ENCODE results near the gene ADAM11.
"Not testable (repeated sequence)": the region's sequence is repeated elsewhere in the genome, so short reads cannot be mapped to it uniquely, and the experiment has no call there.

ADAM11 gene

DNA sequence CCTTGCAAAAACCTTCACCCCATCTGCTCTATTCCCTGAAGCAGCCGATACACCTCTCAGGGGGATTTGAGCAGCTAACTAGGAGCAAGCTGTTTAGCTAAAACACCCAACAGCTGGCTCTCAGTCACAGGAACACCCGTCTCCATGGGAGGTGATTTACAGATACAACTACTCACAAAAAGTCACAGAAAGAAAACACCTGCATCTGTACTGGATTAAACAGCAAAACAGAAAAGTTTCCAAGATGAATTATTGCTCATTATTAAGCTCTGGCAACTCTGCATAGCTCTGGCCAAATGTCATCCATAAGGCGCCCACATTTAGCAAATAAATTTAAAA is 49.0 kb downstream of the ADAM11 start:
- Mint-ChIP-seq H3K4me1 (ENCODE audit: low read depth) (no peaks in the 10 kb centered on the region), H3K27me3 (ENCODE audit: low read depth) (peaks cover 6% of the 10 kb centered on the region), H3K36me3 (ENCODE audit: low read depth) (no peaks in the 10 kb centered on the region), H3K27ac (no peak overlapping the region), H3K4me3 (no peak overlapping the region), H3K9me3 (no peaks in the 10 kb centered on the region)
- DNase-seq (ENCODE audit: low spot score): no peak

GRCh38 chr17:44808156-44808555 is 49.4 kb downstream of the ADAM11 start:
- Mint-ChIP-seq H3K4me3 (no peak overlapping the region), H3K4me1 (ENCODE audit: low read depth) (no peaks in the 10 kb centered on the region), H3K36me3 (ENCODE audit: low read depth) (no peaks in the 10 kb centered on the region), H3K27me3 (ENCODE audit: low read depth) (peaks cover 5% of the 10 kb centered on the region), H3K27ac (no peak overlapping the region), H3K9me3 (no peaks in the 10 kb centered on the region)
- DNase-seq (ENCODE audit: low spot score): no peak

- not testable (repeated sequence) for H3K4me3 Mint-ChIP-seq; H3K36me3 Mint-ChIP-seq (ENCODE audit: low read depth); H3K4me1 Mint-ChIP-seq (ENCODE audit: low read depth); H3K27ac Mint-ChIP-seq; H3K27me3 Mint-ChIP-seq (ENCODE audit: low read depth); DNase-seq (ENCODE audit: low spot score); H3K9me3 Mint-ChIP-seq
These were observed 50.0 kb downstream of the ADAM11 start for GRCh38 chr17:44808656-44809388.

DNA sequence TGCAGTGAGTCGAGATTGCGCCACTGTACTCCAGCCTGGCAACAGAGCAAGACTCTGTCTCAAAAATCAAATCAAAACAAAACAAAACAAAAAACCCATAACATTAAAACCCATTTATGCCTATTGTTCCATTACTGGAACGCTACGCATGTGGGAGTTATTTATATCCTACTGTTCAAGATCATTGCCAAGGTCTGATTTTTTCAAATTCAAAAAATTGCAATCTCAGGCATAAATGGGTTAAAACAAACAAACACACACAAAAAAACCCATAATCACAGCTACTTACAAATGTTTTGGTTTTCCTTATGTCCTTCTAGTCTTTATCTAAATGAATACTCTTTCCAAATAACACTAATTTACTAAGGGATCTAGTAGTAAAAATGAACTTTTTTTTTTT is 53.5 kb downstream of the ADAM11 start:
- DNase-seq (ENCODE audit: low spot score): no peak
- Mint-ChIP-seq H3K9me3 (no peaks in the 10 kb centered on the region), H3K4me1 (ENCODE audit: low read depth) (no peaks in the 10 kb centered on the region), H3K27me3 (ENCODE audit: low read depth) (no peaks in the 10 kb centered on the region), H3K27ac (no peak overlapping the region), H3K36me3 (ENCODE audit: low read depth) (no peaks in the 10 kb centered on the region), H3K4me3 (no peak overlapping the region)

- H3K36me3 Mint-ChIP-seq (ENCODE audit: low read depth); H3K27me3 Mint-ChIP-seq (ENCODE audit: low read depth); H3K27ac Mint-ChIP-seq; DNase-seq (ENCODE audit: low spot score); H3K9me3 Mint-ChIP-seq; H3K4me3 Mint-ChIP-seq; H3K4me1 Mint-ChIP-seq (ENCODE audit: low read depth): not testable (repeated sequence)
These were observed 59.7 kb downstream of the ADAM11 start for GRCh38 chr17:44818508-44818907.

- Mint-ChIP-seq H3K9me3 (no peaks in the 10 kb centered on the region), H3K36me3 (ENCODE audit: low read depth) (no peaks in the 10 kb centered on the region), H3K4me3 (no peak overlapping the region), H3K4me1 (ENCODE audit: low read depth) (no peaks in the 10 kb centered on the region), H3K27me3 (ENCODE audit: low read depth) (no peaks in the 10 kb centered on the region), H3K27ac (no peak overlapping the region)
- no peak for DNase-seq (ENCODE audit: low spot score)
These were observed 61.9 kb downstream of the ADAM11 start for GRCh38 chr17:44820631-44821212.

DNA sequence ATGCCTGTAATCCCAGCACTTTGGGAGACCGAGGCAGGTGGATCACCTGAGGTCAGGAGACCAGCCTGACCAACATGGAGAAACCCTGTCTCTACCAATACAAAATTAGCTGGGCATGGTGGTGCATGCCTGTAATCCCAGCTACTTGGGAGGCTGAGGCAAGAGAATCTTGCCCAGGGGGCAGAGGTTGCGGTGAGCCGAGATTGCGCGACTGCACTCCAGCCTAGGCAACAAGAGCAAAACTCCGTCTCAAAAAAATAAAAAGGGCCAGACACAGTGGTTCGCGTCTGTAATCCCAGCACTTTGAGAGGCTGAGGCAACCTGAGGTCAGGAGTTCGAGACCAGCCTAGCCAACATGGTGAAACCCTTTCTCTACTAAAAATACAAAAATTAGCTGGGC is 66.4 kb downstream of the ADAM11 start:
- not testable (repeated sequence) for H3K4me3 Mint-ChIP-seq; H3K4me1 Mint-ChIP-seq (ENCODE audit: low read depth); H3K9me3 Mint-ChIP-seq; H3K36me3 Mint-ChIP-seq (ENCODE audit: low read depth); H3K27ac Mint-ChIP-seq; DNase-seq (ENCODE audit: low spot score)
- peaks cover 27% of the 10 kb centered on the region for H3K27me3 Mint-ChIP-seq (ENCODE audit: low read depth)

DNA sequence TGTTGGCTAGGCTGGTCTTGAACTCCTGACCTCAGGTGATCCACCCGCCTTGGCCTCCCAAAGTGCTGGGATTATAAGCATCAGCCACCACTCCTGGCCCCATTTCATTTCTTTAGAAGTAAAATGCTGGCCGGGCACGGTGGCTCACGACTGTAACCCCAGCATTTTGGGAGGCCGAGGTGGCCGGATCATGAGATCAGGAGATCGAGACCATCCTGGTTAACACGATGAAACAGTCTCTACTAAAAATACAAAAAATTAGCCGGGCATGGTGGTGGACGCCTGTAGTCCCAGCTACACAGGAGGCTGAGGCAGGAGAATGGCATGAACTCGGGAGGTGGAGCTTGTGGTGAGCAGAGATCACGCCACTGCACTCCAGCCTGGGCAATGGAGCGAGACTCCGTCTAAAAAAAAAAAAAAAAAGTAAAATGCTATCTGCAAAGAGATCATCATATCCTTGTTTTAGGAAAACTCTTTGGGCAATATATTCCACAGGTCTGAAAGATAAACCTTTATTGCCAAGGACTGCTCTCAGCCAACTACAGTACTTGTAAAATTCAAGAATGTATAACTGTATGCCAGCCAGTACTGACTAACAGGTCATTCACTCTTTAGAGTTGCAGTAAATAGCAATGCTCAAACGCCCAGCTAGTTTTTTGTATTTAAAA is 67.5 kb downstream of the ADAM11 start:
- no peak for DNase-seq (ENCODE audit: low spot score)
- Mint-ChIP-seq H3K4me3 (no peak overlapping the region), H3K9me3 (no peaks in the 10 kb centered on the region), H3K27me3 (ENCODE audit: low read depth) (peaks cover 37% of the 10 kb centered on the region), H3K27ac (no peak overlapping the region), H3K36me3 (ENCODE audit: low read depth) (no peaks in the 10 kb centered on the region), H3K4me1 (ENCODE audit: low read depth) (peaks cover 9% of the 10 kb centered on the region)

- H3K27me3 Mint-ChIP-seq (ENCODE audit: low read depth): peaks cover 53% of the 10 kb centered on the region
These were observed 69.1 kb downstream of the ADAM11 start for GRCh38 chr17:44827863-44828262.

GRCh38 chr17:44828919-44829522 is 70.2 kb downstream of the ADAM11 start:
- Mint-ChIP-seq H3K27me3 (ENCODE audit: low read depth) (peaks cover 62% of the 10 kb centered on the region), H3K4me1 (ENCODE audit: low read depth) (peaks cover 9% of the 10 kb centered on the region), H3K36me3 (ENCODE audit: low read depth) (no peaks in the 10 kb centered on the region), H3K27ac (peak overlapping the region; percentile 0), H3K9me3 (no peaks in the 10 kb centered on the region), H3K4me3 (peak overlapping the region; percentile 75)
- peak; percentile 7 for DNase-seq (ENCODE audit: low spot score)

More at GRCh38 chr17:44827863-44828262, 69.1 kb downstream of the ADAM11 start:
- Mint-ChIP-seq H3K27ac (no peak overlapping the region), H3K4me1 (ENCODE audit: low read depth) (peaks cover 9% of the 10 kb centered on the region), H3K9me3 (no peaks in the 10 kb centered on the region), H3K36me3 (ENCODE audit: low read depth) (no peaks in the 10 kb centered on the region), H3K4me3 (no peak overlapping the region)
- DNase-seq (ENCODE audit: low spot score): no peak

- no peaks in the 10 kb centered on the region for H3K36me3 Mint-ChIP-seq (ENCODE audit: low read depth)
- peaks cover 9% of the 10 kb centered on the region for H3K4me1 Mint-ChIP-seq (ENCODE audit: low read depth)
- no peaks in the 10 kb centered on the region for H3K9me3 Mint-ChIP-seq
- peaks cover 62% of the 10 kb centered on the region for H3K27me3 Mint-ChIP-seq (ENCODE audit: low read depth)
- H3K4me3 Mint-ChIP-seq: peak within 1 kb of the TSS; percentile 75
- peak within 1 kb of the TSS; percentile 0 for H3K27ac Mint-ChIP-seq
- peak; percentile 19 for DNase-seq (ENCODE audit: low spot score)
These were observed 71.0 kb downstream of the ADAM11 start, which contains the start of gene GJC1 for GRCh38 chr17:44829523-44830358. GJC1 (minus strand) TSS chr17:44830287; CDS start chr17:44805817, 24,470 bp downstream.

DNA sequence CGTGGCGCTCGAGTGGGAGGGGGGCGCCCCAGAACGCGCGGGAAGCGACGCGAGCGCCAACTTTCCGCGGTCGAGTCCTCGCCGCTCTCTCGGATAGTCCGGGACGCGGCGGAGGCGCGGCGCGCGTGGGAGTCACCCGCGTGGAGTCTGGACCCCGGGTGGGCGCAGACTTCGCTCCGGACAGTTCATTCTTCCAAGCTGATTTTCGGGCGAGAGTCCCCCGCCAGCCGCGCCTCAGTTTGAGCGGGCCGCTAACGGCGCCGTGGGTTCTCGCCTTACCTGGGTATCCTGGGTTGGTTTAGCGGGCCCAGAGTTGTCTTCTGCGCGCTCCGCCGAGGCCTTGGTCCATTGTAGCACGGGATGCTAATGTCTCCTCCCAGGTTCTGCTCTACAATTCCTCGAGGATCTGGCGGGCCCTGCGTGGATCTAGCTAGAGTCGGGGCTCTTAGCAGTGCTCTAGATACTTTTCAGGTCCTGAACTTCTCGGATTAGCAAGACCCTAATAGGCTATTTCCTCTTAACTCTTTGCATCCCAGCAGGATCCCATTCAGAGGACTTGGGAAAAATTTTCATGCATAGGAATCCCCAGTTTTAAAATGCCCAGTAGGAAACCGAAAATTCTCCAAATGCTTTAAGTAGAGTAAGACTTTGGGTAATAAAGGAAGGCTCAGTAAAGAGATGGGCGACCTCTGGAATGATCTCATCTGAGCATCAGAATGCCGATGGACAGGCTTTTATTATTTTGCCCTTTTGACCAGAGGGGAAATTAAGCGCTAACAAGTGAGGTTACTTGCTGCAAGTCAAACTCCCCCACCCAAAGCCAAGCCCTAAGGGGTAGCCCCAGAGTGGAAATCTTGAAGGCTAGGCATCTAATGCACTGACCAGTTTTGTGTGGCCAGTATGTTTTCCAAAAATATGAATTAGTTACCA is 71.8 kb downstream of the ADAM11 start:
- DNase-seq (ENCODE audit: low spot score): no peak
- Mint-ChIP-seq H3K9me3 (no peaks in the 10 kb centered on the region), H3K4me1 (ENCODE audit: low read depth) (peaks cover 9% of the 10 kb centered on the region), H3K4me3 (peak overlapping the region; percentile 74), H3K27ac (no peak overlapping the region), H3K27me3 (ENCODE audit: low read depth) (peaks cover 66% of the 10 kb centered on the region), H3K36me3 (ENCODE audit: low read depth) (no peaks in the 10 kb centered on the region)

DNA sequence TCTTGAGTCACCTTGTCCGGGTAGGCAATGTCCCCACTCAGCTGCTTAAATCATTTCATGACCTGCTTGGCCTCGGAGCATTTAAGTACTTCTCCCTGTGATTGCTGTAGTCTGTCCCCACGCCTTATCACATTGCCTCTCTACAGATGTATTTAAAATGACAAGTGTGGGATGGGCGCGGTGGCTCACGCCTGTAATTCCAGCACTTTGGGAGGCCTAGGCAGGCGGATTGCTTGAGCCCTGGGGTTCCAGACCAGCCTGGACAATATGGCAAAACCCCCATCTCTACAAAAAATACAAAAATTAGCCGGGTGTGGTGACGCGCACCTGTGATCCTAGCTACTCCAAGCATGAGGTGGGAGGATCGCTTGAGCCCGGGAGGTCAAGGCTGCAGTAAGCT is 72.6 kb downstream of the ADAM11 start:
- Mint-ChIP-seq H3K27ac (no peak overlapping the region), H3K27me3 (ENCODE audit: low read depth) (peaks cover 66% of the 10 kb centered on the region)

More for the DNA sequence above, 72.6 kb downstream of the ADAM11 start:
- DNase-seq (ENCODE audit: low spot score): no peak
- H3K4me1 Mint-ChIP-seq (ENCODE audit: low read depth): peaks cover 9% of the 10 kb centered on the region
- no peak overlapping the region for H3K4me3 Mint-ChIP-seq
- H3K36me3 Mint-ChIP-seq (ENCODE audit: low read depth): no peaks in the 10 kb centered on the region
- no peaks in the 10 kb centered on the region for H3K9me3 Mint-ChIP-seq
